Activated T-cell treated with anti-CD3 and anti-CD28 coated beads for 48 hours (primary cell): ENCODE data around the gene LHX1.

Experiments
- DNase-seq: peaks from one replicate; pipeline ENCODE4 v3.0.0-alpha.2; 2020; ENCODE audit warnings: low read depth

The LHX1 gene

DNA sequence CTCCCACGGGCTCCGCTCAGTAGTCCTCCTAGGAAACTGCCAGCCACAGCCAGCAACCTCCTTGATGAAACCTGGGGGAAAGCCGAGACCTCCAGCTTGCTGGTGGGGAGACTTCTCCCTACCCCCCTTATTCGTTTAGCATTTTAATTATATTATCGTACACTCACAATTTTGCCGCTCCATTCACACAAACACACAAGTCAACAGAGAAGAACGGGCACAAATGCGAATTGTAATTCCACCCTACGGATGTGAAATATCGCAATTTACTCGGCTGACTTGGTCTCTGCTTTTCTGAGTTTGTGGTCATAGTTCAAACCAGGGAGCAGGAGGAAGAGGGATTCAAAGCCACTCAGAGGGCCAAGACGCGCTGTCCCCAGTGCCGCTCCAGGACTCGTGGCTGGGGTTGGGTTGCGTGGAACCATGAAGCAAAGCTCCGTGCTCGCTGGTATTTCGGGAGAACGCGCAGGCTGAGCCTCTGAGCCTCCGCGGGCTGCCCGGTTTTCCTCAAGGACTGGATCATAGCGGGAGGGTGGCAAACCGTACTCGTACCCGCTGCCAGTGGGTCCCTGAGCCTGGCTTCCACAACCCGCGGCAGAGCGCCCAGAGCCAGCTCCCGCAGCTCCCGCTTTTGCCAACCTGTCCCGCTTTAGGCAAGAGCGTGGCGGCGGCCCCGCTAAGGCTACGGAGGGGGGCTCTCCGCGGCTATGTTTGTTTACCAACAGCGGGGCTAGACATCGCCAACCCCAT is 2.0 kb downstream of the LHX1 start:
- no peak for DNase-seq

- no peak for DNase-seq
These were observed 2.6 kb downstream of the LHX1 start for GRCh38 chr17:36939802-36940312.

DNA sequence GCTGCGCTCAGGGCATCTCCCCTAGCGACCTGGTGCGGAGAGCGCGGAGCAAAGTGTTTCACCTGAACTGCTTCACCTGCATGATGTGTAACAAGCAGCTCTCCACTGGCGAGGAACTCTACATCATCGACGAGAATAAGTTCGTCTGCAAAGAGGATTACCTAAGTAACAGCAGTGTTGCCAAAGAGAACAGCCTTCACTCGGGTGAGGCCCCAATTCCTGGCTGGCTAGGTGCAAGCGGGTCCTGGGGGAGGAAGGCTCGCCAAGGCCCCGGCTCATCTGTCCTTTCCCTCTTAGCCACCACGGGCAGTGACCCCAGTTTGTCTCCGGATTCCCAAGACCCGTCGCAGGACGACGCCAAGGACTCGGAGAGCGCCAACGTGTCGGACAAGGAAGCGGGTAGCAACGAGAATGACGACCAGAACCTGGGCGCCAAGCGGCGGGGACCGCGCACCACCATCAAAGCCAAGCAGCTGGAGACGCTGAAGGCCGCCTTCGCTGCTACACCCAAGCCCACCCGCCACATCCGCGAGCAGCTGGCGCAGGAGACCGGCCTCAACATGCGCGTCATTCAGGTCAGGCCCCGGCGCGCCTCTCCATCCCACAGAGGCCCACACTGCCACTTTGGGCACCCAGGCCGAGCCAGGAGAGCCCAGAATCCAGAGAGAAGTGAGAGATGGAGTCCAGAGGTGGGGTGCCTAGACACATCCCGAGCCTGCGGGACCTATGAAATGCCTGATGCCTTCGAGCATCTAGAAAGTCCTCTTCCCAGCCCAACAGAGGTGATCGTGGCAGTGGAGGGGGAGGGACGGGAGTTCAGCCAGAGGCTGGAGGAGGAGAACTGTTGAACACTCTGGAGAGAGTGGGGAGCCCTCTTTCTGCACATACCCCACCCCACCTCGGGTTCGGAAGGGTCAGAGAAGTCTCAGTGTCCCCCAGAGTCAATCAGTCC is 3.3 kb downstream of the LHX1 start:
- no peak for DNase-seq

DNA sequence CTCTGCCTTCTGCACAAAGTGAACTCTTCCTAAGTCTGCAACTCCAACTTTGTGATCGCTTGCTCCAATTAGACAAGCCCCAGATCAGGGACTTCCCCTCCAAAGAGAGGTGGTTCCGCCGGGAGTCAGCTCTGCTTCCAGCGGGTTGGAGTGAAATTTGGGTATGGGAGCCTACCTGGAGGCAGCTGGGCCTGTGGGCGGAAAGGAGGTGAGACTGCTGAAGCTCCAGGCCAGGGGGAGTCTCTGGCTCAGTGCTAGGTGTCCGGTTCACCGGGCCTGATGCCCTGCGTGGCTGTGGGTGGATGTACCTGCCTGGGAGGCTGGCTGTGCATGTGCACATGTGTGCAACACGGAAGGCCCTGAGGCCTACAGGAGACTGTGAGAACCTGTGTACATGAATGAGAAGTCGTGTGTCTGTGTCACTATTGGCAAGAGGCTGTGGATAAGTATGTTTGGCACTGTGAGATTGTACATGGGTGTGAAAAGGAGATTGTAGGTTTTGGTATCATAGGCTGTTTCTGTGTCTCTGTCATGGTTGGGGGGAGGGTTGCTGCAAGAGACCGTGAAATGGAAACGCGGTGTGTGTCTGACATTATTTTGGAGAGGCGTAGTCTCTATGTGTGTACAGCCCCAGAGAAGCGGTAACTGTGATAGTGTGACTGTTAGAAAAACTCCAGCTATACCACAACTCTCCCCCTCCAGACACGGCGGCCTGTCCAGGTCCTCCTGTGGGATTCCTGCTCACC is 4.2 kb downstream of the LHX1 start:
- DNase-seq: no peak

GRCh38 chr17:36942019-36942599 is 4.8 kb downstream of the LHX1 start:
- DNase-seq: no peak

DNA sequence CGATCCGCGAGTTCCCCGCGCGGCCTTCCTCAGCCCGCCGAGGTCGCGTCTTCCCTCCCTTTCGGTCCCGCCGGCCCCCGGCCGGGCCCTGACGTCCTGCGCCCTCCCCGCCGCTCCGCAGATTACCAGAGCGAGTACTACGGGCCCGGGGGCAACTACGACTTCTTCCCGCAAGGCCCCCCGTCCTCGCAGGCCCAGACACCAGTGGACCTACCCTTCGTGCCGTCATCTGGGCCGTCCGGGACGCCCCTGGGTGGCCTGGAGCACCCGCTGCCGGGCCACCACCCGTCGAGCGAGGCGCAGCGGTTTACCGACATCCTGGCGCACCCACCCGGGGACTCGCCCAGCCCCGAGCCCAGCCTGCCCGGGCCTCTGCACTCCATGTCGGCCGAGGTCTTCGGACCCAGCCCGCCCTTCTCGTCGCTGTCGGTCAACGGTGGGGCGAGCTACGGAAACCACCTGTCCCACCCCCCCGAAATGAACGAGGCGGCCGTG is 5.4 kb downstream of the LHX1 start:
- DNase-seq: no peak

GRCh38 chr17:36943250-36944191 is 6.2 kb downstream of the LHX1 start:
- DNase-seq: no peak

- DNase-seq: no peak
These were observed 7.3 kb downstream of the LHX1 start for GRCh38 chr17:36944553-36944952.

- DNase-seq: no peak
These were observed 7.9 kb downstream of the LHX1 start for GRCh38 chr17:36945140-36945539.

DNA sequence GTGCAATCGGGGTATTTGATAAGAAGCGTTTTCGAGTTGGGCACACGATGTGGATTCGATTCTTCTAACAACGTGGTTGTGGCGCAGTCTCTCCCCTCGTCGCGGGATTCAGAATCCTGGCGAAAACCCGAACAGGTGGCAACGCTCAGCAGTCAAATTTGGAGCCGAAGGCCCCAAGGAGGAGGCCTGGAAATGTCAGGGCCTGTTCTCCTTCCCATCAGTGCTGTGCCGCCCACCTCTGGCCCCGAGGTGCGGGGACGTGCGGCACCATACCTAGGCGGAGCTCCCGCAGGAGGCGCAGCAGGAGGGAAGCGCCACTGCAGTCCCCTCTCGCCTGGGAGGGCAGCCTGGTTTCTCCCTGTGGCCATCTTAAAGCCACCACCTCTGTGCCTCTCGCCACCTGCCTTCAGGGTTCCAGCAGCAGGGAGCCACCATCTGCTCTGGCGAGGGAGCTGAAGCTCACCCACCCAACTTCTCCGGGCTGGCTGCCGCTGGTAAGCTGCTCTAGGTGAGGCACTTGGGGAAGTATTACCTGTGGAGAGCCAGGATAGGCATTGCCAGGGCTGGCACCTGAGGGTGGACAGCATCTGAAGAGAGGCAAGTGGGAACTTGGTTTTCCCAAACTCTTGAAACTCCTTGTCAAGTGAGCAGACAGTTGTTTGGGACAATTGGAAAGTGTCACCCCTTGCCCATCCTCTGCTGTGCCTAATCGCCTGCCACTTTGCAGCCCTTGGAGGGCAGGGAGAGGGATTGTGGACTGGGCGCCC is 8.9 kb downstream of the LHX1 start:
- DNase-seq: no peak

DNA sequence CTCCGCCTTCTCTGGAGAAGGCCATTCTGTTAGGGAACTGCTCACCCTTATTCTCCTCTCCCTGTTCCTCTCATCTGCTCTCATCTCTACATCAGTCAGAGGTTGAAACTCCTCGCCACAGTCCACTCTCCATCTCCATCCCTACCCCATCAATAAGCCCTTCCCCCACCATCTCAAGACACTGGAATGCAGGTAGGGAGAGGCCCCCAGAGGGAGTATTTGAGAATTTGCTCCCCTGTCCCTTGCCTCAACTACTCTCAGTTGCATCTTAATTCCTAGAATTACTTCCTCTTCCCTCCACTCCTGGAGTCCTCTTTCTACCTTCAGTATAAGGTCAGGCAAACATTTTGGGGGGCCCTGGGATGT is 9.4 kb downstream of the LHX1 start:
- DNase-seq: no peak

DNA sequence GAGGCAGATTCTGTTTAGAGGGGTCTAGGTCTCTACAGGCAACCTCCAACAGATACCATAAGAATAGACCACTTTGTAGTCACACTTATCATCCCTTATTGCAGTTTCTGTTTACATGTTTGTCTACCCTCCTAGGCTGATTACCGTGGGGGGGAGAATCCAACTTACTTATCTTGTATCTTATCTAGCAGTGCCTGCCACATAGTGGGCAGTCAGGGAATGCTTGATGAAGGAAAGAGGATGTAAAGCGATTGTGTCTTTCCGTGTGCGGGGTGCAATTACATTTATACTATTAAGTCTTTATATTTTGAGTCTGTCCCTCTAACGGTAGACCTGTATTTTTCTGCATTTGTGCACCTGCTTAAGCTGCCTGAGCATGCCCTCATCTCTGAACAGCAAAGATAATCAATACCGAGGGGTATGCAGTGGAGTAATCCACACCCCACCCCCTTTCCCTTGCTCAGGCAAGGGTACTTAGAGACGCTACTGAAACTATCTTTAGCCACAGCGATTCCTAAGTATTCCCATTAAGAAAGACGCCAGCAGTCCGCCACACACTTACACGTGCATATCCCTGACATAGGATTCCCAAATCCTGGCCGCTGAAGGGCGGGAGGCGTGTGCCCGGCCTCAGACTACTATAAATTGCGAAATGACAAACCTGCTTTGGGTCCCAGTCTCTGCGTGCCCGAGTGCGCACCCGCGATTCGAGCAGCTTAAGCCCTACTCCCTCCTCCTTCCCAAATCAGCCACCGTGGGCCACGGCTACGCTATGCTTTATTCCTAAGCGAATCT is 10.8 kb downstream of the LHX1 start:
- no peak for DNase-seq

DNA sequence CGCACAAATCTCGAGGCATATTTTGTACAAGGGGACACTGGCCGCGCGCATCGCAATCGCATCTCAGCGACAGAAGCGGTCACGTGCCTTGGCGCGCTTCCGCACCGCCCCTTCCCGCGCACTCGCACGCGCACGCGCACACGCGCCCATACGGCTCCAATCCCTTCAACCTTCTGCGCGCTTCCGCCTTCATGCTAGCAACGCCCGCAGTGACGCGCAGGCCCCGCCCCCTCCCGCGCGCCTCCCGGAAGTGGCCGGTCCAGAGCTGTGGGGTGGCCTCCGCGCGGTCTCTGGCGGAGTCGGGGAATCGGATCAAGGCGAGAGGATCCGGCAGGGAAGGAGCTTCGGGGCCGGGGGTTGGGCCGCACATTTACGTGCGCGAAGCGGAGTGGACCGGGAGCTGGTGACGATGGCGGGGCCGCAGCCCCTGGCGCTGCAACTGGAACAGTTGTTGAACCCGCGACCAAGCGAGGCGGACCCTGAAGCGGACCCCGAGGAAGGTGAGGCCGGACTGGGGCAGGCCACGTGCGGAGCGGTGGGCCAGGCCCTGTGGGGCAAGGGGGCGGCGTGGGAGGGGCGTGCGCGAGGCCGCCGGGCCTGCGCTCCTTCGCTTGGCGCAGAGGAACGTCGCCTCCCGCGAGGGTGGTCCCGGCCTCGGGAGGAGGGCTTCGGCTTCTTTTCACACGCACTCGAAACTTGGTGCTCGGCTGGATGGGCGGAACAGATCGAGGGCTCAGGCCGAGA is 11.6 kb downstream of the LHX1 start, which contains the start of gene AATF:
AATF (plus strand) TSS at position 238 of the 744 bp plus-strand sequence; CDS start at position 410, 172 bp downstream.
- DNase-seq: peak; percentile 98

DNA sequence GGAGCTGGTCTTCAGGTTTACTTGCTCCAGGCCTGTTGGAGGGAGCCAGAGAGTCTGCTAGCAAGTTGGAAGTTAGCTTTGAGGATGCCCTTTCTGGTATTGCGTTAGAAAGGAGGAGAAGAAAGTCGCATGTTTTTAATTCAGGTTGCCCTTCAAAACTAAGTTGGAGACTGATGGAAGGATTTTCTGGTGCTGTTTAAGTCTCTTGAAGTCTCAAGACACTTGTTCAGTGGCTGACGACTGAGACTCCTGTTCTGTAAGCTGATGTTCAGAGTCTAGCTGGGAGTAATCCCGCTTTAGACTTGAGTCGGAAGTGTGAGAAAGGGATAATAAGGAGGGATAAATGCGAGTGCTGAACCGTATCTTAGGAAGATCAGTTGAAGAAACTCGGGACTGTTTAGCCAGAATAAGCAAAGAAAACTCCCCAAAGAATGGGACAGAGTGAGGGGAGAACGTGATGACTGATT is 12.2 kb downstream of the LHX1 start:
- no peak for DNase-seq

DNA sequence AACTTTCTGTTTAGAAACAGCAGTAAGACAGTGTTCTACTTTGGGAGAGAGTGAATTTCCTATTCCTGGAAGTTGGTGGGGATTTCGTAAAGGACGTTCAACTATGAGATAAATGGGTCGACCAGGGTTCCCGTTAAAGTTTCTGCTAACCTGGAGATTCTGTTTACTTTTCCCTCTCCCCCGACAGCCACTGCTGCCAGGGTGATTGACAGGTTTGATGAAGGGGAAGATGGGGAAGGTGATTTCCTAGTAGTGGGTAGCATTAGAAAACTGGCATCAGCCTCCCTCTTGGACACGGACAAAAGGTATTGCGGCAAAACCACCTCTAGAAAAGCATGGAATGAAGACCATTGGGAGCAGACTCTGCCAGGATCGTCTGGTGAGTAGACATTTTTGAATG is 12.8 kb downstream of the LHX1 start:
- DNase-seq: no peak

DNA sequence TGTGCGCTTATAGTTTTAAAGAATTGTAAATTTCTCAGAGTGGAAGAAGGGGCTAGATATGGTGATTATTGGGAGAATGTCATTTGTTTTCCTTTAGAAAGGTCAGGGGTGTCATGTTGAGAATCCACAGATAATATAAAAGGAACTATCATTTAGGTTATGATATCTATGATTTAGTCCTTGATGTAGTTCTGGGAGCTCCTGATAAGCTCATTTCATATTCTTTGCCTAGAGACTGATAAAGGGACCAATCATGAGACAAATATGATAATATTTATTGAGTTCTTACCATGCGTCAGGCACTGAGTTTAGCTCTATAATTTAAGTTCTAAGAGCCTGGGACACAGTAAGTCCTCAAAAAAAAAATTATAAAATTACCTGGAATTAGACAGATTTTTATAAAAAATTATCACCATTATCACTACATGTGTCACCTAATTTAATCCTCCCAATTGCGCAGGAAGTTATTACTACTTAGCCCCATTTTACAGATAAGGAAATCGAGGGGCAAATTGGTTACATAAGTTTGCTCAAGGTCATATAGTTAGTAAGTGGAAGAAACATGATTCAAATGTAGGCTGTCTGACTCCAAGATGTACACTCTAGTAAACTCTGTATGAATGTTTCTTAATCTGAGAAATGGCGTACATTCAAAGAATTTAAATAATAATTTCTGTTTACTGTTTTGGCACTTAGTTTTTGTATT is 14.0 kb downstream of the LHX1 start:
- DNase-seq: no peak

GRCh38 chr17:36971508-36971907 is 34.2 kb downstream of the LHX1 start:
- no peak for DNase-seq
